Measurements from ENCODE around the gene ASB11.
A peak's percentile ranks its signal among the peaks of the same experiment; 100 is the strongest.
"Not testable (repeated sequence)": the region's sequence is repeated elsewhere in the genome, so short reads cannot be mapped to it uniquely, and the experiment has no call there.

The ASB11 gene, protein sequence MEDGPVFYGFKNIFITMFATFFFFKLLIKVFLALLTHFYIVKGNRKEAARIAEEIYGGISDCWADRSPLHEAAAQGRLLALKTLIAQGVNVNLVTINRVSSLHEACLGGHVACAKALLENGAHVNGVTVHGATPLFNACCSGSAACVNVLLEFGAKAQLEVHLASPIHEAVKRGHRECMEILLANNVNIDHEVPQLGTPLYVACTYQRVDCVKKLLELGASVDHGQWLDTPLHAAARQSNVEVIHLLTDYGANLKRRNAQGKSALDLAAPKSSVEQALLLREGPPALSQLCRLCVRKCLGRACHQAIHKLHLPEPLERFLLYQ

DNA sequence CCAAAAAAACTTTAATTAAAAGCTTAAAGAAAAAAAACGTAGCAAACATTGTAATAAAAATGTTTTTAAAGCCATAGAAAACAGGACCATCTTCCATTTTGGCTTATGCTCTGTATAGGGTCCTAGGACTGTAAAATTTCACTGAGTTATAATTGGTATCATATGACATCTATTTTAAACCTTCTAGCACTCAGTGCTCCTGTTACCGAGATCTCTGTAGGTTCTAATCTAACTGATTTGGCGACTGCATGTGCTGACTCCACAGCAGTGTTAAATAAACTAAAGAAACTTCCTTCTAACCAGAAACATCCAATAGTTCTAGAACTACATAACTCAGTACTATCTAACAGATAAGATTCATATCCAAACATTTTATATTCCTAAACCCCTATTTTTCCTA lies at the start of gene ASB11:
ASB11 (minus strand) TSS at position 132 of the 400 bp plus-strand sequence; CDS start at position 97, 35 bp downstream.
- DNase-seq, result no peak

DNA sequence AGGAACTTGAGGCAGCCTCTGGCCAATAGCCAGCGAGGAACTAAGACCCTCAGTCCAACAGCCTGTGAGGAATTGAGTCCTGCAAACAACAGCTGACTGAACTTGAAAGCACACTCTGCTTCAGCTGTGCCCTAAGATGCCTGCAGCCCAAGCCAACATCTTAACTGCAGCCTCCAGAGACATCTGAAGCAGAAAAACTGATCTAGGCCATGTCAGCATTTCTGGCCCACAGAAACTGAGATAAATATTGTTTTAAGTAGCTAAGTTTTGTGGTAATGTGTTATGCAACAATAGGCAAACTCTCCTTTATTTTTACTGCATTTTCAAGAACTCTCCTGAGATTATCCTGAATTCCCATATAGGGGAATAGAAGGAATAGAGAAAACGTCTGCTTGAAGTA lies 44.3 kb upstream of the ASB11 start:
- no peak for DNase-seq

DNA sequence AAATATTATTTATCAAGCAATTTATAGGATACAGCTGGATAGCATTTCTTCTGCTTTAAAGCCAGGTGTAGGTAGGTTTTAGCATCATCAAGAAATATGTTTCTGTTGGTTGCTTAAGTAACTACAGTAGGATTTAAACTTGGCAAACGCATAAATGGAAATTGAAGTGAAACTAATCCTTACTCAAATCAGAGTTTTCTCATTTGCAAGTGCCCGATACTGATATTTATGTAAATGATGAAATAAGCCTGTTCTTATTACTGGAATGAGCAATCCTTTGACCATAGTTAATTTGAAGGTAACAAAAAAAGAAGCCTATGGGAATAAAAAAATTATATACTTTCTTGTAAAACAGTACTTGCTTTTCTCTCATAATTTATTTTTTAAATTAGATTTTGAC lies 43.1 kb upstream of the ASB11 start:
- DNase-seq, result no peak

DNA sequence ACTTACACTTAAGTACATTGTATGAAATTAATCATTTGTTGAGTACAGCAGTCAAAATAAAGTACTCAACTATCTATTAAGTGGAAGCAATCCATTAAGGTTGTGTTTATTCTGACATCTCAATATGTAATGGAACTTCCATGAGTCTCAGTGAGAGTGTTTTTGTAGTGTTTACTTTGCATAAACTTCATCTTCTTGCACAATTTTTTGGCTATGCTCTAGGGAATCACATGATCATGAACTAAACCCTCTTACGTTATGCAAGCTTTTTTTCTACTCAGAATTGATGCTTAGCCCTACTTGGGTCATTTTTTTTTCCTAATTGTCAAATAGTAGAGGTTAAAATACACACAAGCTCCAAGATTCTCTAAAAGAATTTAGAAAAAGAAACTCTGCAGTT lies 41.0 kb upstream of the ASB11 start:
- DNase-seq, result no peak

DNA sequence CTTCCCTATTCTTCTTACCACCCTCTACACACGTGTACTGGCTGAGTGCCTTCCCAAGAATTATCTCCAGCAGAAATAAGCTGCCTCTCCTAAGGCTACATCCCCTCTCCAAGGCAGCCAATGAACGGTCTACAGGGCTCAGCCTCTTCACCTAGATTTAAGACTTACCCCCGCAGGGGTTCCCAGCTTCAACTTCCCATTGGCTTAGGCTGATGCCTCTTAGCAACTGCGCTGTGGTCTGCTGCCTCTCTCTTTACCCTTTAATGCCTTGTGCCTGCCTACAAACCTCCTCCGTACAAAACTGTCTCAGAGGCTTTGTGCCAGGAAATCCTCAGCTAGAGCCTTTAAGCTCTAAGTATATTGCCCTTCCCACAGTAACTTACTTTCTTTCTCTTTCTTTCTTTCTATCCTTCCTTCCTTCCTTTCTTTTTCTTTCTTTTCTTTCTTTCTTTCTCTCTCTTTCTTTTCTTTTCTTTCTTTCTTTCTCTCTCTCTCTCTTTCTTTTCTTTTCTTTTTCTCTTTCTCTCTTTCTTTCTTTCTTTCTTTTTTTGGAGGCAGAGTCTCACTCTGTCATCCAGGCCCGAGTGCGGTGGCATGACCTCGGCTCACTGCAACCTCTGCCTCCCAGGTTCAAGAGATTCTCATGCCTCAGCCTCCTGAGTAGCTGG lies 35.0 kb upstream of the ASB11 start:
- no peak for DNase-seq

DNA sequence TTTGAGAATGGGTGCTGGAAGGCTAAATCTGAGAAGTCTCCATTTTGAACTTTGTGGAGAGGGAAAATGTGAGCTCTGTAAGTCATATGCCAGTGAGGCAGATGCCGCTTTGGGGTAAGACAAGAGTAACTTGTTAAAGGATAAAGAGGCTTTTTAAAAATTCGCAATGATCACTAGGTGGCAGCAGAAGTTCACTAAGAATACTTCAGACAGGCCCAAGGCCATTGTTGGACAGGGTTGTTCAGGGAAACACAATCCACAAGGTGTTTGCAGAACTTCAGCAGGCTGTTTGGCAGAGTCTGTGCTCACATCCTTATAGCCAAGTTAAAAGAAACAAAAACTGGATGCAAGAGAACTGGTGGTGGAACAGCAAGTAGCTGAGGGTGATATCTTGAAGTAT lies 33.6 kb upstream of the ASB11 start:
- DNase-seq, result peak; percentile 4

DNA sequence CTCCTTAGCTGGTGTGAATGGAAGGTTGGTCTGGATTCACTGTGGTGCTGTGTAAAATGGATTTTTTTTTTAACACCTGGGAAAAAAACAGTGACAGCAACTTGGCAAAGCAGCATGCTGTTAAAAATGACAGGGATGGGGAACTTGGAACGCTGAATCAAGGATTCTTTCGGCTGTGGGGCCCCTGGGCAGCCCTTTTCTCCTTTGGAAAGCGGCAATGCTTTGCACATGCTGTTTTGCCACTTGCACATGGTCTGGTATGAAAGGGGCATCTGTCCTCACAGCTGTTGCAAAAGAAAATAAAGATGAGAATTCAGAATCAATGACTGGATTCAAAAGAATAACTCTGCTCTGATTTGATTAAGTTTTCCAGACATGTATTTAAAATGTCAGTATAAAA lies 30.5 kb upstream of the ASB11 start:
- no peak for DNase-seq

DNA sequence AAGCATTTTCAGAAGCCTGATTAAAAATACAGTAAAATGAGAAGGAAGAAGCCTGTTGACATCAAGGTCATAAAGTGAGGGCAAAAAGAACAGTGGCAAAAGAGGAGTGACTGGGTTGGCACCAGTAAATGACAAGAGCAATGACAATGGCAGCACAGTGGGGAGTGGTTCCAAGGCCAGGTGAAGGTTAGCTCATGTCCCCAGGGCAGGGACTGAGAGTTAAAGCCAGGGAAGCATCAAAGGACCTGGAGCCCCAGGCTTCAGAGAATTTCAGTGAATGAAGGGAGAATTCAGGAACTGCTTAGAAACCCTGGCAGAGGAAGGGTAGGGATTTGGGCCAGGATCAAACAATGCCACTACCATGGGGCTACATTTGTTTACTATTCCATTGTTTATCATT lies 28.7 kb upstream of the ASB11 start:
- DNase-seq, result no peak

DNA sequence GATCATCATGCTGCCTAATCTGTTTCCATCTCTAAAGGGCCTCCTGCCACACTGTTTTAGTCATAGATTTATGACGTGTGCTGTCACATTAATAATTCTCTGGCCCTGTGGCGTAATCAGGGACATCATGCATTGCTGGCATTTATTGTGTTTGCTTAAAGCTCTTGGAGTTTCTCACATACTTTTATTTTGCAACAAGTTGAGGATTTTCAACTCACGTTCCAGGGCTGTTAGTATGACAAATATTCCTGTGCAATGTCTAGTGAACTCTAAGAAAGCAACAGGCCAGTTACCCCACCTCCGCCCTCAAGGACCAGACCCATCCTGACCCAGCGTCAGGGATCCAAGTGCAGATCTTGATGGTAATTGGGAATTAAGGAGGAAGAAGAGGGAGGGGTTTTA lies 27.6 kb upstream of the ASB11 start:
- no peak for DNase-seq

DNA sequence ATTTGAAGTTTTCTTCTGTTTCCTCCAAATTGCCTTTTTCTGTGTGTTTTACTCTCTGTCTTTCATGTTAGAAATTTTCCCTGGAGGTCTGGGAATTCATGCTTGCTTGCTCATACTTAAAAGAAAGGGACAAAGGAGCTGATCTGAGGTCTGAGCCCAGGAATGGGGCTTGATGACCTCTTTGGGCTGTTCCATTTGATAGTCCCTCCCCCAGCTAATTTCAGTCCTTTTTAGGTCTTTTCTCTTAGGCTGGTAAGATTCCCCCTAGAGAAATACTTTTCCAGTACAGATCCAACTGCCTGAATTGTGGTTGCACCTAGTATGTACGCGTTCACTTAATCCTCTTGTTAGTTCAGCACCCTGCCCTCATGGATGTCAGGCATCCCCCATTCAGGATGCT lies 25.4 kb upstream of the ASB11 start:
- no peak for DNase-seq

DNA sequence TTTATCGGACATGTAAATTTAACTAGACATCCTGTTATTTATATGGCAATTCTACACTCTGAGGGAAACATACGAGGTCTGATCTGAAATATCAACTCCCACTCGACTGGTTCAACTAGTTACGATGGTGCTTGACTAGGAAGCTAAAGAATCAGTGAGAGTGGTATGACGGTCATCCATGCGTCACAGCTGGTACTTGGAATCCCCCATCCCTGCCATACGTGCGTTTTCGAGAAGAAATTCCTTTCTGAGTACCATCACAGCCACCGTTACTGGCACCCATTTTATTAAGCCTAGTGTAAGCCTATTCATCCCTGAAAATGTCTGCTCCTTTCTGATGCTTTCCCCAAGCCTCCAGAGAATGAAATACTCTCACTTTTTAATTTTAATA lies 20.6 kb upstream of the ASB11 start:
- no peak for DNase-seq

DNA sequence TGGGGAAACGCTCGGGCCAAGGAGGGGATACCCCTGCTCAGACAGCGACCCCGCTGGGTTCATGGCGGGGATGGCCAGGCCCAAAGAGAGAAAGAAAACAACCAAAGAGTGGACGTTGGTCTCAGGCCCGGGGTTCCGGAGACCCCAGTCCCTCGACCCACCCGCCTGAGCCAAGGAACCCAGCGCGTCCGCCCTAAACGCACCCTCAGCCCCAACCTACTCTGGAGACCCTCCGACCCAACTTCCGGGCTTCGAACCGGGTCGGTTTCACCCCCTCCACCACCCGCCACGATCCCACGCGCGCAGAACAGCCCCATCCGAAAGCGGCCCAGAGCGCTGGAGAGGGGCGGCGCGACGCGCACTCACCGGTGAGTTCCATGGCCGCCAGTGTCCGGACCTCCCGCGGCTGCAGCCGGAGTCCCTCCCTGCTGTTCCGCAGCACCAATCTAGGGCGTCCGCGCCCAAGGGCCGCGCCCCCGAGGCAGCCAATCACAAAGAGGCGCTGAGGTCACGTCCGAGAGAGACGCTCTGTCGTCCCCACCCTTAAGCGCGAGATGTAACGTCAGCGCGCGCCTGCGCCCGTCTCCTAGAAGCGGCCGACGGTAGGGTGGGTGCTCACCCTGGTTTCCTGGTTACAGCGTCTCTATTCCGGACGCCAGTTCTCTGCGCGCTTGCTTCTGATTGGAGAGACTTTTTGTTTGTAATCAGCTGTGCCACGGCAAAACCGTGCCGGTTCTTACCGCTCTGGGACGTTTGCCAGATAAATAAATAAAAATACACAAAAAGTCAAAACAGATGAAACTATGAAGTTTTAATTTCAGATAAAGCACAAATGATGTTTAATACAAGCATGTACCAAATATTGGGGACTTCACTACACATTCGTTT lies 19.9 kb upstream of the ASB11 start, which contains the start of gene PIGA:
PIGA (minus strand) TSS at position 389 of the 888 bp plus-strand sequence. CDS start 3,593 bp downstream, outside the sequence.
- peak; percentile 81 for DNase-seq

DNA sequence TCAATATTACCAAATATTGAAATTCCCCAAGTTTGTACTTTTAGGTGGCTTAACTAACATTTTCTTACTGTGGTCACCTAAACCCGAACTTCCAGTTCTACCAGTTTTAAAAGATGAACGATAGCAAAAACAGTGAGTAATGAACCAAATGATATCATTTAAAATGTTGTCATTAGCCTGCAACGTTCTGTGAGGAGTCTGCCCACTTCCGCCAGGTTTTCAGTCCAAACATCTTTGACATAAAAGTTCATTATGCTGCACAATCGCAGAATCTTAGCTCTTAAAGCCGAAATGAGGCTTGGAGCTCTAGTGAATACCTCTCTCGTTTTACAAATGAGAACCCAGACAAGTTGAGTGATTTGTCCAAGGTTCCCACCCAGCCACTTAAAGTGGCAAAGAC lies 19.1 kb upstream of the ASB11 start:
- no peak for DNase-seq

DNA sequence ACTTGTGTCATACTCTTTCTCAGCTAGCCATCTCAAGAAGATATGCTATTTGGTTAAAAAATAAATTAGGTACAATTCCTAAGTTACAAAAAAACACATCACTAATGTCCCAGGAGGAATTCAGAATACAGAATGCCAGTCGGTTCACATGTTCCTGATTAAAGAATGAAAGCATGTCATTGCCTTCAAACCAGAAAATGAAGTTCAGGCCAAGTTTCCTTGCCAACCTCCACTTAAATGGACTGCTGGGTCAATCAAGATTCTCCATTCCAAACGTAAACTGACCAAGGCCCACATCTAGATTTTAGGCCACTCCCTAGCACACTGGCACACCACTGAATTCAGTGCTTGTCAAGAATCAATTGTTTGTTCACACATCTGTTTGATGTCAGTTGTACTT lies 13.4 kb upstream of the ASB11 start:
- DNase-seq, result no peak

DNA sequence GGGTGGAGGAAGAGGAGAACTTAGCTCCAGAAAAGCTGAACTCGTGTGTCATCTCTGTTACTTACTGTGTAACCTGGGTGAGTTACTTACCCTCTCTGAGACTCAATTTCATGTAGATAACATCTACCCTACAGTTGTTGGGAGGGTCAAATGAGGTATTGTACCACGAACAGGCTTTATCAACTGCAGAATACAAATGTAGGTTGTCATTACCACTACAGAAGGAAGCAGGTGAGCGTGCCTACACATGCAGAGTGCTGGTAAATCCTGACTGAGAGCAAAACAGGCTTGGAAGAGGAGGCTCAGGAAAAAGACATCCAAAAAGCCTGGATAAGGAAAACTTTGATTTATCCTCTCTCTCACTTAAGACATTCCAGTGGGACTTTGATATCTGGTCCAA lies 12.7 kb upstream of the ASB11 start:
- no peak for DNase-seq

DNA sequence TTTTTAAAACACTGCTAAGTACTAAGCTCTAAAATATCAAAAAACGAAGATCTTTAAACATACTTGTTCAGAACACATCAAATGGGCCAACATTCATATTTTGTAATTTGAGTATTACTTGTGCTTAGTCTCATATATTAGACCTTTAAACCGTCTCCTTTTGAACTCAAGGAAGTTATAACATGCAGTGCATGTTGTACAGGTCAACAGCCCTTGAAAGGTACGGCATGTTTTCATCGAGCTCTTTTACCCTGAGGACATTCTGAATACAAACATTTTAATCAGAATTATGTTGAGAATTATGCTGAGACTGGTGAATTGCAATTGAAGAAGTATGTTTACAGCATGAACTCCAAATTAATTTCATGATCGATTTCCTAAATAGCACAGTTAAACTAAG lies 7.0 kb upstream of the ASB11 start:
- DNase-seq, result no peak

DNA sequence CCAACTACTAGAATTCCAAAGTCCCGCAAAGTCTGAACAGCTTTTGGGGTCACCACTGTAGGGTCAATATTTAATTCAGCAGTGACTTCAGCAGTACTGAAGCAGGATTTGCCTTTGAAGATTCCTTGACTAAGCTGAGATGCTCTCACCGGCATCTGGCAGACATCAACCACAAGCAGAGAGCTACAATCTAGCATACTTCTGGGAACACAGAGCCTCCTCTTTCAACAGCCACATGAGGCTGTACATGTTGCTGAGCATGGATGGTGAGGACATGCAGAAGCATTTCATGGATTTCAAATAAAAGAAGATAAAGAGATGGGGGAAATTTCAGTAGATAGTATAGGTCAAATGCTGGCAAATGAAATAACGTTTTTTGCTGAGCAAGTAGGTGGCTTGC lies 6.6 kb upstream of the ASB11 start:
- no peak for DNase-seq

DNA sequence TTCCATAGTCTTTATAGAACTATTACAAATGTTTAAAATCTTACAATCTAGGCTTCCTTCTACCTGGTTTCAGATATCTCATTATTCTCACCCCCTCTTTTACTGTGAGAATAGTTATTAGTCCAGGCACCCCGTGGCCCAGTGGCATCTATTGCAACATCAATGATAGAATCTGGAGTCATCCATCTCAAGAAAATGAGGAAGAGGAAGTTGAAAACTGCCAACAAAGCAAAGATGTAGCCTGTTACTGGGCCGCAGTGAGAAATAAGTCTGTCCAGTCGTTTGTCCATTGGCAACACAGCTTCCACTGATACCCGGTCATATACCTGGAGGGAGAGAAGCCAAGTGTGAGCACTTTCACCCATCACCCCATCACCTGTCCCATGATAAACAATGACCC lies 6.0 kb upstream of the ASB11 start:
- DNase-seq, result peak; percentile 2

DNA sequence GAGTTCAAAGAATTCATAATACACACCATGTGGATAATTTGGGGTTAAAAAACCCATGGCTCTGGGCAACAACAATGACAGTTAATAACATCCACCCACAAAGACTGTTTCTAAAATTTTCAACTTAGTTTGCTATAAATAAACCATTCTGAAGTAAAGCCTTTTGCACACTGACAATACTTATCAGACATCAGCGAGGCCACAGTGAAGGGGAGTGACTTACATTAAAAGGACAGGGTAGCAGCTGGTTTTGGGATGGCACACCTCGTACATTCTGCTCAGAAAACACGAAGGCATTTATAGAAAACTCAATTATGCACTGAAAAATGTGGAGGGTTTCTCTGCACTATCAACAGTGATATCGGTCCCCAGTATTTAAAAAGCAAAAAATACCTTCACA lies 4.9 kb upstream of the ASB11 start:
- no peak for DNase-seq

DNA sequence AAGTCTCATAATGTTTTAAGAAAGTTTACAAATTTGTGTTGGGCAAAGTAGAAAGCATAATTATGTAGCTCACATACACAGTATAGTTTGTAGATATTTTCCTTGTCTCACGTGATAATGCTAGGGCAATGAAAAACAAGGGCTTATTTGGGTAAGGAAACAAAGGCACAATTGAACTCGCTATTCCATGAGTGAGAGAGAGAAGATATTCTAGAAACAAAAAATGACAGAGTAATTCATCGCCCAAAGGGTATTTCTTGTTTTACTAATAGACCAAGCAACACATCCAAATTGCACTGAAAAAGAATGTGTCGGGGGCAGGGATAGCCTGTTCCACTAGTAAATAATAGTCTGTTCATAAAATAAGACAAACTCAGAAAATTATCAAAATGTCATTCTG lies 3.6 kb upstream of the ASB11 start:
- no peak for DNase-seq

DNA sequence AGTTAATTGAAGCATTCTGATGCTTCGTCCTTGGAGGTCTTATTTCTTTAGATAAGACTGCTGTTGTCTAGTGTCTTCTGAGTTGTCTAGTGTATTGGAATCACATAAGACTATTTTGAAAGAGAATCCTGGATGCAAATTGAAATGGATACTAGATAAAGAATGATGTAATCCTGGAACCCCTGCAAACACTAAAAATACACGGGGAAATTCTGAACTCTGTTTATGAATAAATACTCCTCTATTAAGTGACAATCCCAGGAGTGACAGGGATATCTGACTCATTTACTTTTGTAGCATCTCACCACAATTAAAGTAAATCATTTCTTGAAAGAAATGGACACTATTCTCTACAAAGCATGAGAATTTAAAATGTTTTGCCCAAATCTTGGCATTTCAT lies 968 bp downstream of the ASB11 start:
- no peak for DNase-seq

DNA sequence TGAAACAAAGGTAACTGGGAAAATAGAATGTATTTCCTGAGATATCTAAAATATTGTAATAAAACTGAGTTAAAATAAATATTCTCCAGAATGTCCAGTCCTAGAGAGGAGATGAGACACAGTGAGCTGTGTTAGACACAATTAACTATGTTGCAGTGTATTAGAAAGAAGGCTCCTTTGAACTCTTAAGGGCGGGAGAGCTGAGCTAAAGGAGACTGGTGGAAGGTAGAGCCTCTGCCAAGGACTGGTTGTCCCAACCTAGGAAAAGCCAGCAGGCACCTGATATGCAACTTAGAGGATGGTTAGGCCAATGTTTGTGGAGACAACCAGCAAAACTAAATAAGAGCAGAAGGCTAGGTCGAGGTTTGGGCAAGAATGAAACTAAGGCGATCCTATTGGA lies 4.3 kb downstream of the ASB11 start:
- no peak for DNase-seq

DNA sequence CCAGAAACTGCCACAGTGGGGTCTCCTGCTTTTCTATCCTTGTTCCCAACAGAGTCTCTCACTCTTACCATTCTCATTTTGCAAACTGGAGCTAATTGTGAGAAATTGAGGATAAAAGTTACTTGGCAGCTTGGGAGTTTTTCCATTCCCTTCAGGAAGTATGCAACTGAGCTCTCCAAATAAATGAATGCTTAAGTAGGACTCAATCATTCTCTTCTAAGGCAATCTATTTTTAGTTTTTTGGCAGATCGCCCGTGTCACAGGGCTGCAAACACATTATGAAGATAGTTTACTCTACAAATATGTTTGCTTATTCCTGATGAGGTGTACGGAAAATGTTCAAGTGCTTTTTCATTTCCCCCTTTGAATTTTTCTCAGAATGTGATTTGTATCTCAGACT lies 5.3 kb downstream of the ASB11 start:
- DNase-seq, result no peak

DNA sequence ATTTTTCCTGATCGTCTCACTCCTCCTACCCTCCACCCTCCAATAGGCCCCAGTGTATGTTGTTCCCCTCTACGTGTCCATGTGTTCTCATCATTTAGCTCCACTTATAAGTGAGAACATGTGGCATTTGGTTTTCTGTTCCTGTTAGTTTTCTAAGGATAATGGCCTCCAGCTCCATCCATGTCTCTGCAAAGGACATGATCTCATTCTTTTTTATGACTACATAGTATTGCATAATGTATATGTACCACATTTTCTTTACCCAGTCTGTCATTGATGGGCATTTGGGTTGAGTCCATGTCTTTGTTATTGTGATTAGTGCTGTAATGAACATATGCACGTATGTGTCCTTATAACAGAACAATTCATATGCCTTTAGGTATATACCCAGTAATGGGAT lies 9.5 kb downstream of the ASB11 start:
- not testable (repeated sequence) for DNase-seq

Data from GF-D8 (cell line).